SK-N-MC (cell line): Measurements from ENCODE around the gene RPS2.

Experiments used
- EZH2 ChIP-seq: fragments of 200-600 bp; sonication (generic); IDR thresholded peaks from one replicate; pipeline ENCODE4 v1.6.1; 2017; ENCODE audit warnings: antibody characterized with exemption
- FOXP2 ChIP-seq: optimal IDR thresholded peaks from 2 replicates; pipeline ENCODE3; 2011; ENCODE audit warnings: mild to moderate bottlenecking, moderate library complexity; ENCODE audit not compliant: insufficient read depth; ENCODE audit errors: extremely low read length, control extremely low read depth
- POLR2AphosphoS5 ChIP-seq: IDR thresholded peaks from 2 replicates; pipeline ENCODE4 v1.6.1; 2012; ENCODE audit warnings: mild to moderate bottlenecking, low read depth, low read length, borderline replicate concordance

DNA sequence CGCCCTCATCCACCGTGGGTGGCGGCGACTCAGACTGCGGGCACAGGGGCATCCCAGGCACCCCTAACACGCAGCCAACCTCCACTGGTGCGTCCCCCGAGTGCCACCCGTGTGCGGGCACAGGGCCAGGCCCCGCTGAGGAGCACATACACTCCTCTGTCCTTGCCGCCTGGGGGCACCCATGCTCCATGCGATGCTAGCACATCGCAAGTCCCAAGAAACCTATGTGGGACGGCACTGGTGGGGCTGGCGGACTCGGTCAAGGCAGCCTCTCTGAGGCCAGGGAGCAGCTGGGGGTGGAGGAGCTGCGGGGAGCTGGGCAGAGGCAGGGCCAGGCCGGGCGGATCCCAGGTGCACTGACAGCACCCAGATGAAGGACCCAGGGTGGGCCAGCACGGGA is 41.0 kb upstream of the RPS2 start:
- TF ChIP-seq POLR2AphosphoS5 (no peak), EZH2 (no peak), FOXP2 (no peak)
